NCI-H2227 (cell line): Measurements from ENCODE around the gene GOLIM4.
"Not testable (repeated sequence)": the region's sequence is repeated elsewhere in the genome, so short reads cannot be mapped to it uniquely, and the experiment has no call there.

Experiments used
- DNase-seq: peaks from one replicate; lab custom pipeline; 2025; ENCODE audit not compliant: unreplicated experiment; lab: John Stamatoyannopoulos, UW

GOLIM4 gene, protein sequence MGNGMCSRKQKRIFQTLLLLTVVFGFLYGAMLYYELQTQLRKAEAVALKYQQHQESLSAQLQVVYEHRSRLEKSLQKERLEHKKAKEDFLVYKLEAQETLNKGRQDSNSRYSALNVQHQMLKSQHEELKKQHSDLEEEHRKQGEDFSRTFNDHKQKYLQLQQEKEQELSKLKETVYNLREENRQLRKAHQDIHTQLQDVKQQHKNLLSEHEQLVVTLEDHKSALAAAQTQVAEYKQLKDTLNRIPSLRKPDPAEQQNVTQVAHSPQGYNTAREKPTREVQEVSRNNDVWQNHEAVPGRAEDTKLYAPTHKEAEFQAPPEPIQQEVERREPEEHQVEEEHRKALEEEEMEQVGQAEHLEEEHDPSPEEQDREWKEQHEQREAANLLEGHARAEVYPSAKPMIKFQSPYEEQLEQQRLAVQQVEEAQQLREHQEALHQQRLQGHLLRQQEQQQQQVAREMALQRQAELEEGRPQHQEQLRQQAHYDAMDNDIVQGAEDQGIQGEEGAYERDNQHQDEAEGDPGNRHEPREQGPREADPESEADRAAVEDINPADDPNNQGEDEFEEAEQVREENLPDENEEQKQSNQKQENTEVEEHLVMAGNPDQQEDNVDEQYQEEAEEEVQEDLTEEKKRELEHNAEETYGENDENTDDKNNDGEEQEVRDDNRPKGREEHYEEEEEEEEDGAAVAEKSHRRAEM

DNA sequence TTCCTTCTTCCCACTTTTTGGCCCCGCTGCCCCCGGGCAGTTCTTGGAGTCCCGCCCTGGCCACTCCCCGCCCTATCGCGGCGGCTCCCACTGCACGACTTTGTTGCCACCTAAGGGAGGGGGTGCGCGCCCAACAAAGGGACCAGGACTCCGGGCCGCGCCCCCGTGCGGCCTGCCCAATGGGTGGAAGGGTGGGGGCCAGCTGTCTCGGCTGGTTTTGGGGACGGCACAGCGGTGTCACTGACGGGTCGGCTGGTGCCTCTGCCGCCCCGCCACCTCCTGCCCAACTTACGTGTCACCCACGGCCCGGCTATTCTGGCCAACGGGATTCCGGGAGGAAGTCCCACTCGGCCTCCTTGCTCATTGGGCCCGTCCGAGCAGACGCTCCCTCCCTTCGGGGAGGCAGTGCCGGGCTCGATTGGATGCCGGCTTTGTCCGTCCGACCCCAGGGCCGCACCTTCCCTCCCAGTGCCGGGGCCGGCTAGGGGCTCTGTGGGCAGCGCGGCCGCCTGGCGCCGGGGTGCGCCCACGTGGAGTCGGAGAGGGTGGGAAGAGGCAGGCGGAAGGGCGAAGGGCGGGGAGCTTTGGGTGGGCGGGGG lies at the start of gene GOLIM4:
Gene GOLIM4, minus strand, starts transcription at position 314 of the 599 bp plus-strand sequence. CDS start 639 bp downstream, outside the sequence.
- DNase-seq: peak; percentile 97

DNA sequence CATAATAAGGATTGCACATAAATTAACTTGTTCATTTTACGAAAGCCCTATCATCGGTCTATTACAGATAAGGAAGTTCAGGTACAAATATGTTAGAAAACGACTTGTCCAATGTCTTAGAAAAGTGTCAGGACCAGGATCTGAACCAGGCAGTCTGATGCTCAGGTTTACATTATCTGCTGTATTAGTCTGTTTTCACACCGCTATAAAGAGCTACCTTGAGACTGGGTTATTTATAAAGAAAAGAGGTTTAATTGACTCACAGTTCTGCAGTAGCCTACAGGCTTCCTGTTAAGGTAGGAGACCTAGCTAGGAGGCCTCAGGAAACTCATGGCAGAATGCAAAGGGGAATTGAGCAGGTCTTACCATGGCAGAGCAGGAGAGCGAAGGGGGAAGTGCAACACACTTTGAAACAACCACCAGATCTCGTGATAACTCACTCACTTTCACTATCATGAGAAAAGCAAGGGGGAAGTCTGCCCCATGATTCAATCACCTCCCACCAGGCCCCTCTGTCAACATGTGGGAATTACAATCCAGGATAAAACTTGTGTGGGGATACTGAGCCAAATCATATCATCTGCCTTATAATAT lies 45.8 kb upstream of the GOLIM4 start:
- DNase-seq: no peak

DNA sequence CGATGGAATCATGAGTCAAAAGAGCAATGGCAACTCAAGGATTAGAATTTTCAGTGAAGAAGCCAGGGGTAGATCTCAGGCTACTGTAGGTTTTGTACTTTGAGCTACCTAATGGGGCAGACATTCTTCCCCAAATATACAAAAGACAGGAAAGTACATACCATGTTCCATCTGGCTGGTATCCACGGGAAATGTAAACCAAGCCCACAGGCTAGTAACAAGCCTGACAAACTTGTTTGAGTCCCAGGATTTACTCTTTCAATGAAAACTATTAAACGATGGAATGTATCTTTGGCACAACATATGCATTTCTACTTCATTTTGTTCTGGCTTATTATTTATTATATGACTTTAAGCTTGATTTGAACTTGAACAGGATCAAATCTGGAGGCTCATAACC lies 44.2 kb upstream of the GOLIM4 start:
- DNase-seq: no peak

DNA sequence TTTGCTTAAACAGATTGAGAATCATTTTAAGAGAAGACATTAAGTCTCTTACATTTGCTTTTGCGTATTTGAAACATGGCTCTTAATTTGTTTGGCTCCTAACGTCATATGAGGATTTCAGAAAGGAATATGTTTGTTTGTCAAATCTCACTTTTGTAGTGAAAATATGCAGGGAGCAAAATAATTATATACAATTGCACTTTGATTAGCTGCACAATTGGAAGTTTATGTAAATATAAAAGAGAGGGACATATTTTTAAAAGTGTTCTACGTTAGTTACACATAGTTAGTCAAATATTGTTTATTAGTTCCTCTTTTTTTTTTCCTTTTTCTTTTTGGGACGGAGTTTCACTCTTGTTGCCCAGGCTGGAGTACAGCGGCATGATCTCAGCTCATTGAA lies 42.7 kb upstream of the GOLIM4 start:
- DNase-seq: no peak

DNA sequence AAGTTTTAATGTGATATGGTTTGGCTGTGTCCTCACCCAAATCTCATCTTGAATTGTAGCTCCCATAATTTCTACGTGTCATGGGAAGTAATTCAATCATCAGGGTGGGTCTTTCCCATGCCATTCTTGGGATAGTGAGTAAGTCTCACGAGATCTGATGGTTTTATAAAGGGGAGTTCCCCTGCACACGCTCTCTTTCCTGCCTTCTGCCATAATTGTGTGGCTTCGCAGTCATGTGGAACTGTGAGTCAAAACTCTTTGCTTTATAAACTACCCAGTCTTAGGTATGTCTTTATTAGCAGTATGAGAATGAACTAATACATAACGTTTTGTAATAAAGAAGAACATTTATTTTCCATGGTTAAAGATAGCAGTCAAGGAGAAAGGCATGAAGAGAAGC lies 39.2 kb upstream of the GOLIM4 start:
- DNase-seq: no peak

DNA sequence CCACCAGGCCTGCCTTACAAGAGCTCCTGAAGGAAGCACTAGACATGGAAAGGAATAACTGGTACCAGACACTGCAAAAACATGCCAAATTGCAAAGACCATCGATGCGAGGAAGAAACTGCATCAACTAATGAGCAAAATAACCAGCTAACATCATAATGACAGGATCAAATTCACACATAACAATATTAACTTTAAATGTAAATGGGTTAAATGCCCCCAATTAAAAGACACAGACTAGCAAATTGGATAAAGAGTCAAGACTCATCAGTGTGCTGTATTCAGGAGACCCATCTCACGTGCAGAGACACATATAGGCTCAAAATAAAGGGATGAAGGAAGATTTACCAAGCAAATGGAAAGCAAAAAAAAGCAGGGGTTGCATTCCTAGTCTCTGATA lies 34.5 kb upstream of the GOLIM4 start:
- DNase-seq: not testable (repeated sequence)

DNA sequence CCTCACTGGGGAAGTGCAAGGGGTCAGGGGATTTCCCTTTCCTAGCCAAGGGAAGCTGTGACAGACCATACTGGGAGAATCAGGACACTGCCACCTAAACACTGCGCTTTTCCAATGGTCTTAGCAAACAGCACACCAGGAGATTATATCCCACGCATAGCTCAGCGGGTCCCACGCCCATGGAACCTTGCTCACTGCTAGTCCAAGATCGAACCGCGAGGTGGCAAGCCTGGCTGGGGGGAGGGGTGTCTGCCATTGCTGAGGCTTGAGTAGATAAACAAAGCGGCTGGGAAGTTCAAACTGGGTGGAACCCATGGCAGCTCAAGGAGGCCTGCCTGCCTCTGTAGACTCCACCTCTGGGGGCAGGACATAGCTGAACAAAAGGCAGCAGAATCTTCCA lies 32.7 kb upstream of the GOLIM4 start:
- DNase-seq: not testable (repeated sequence)

DNA sequence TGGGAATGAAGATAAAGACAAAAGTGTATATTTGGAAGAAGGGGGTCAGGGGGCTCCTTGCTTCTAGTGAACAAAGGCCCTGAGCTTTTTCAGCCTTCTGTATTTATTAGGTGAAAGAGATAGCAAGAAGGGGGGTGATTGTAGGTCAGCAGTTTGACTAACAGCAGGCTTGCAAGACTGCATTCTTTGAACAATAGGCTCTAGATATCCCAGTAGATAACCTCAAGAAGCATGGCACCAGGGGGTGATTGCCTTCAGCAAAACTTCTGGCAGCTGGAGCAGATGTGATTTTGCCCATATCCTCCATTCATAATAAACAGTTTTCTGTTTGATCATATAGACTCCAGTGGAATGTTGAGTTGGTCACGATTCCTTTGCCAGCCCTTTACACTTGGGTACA lies 31.7 kb upstream of the GOLIM4 start:
- no peak for DNase-seq

DNA sequence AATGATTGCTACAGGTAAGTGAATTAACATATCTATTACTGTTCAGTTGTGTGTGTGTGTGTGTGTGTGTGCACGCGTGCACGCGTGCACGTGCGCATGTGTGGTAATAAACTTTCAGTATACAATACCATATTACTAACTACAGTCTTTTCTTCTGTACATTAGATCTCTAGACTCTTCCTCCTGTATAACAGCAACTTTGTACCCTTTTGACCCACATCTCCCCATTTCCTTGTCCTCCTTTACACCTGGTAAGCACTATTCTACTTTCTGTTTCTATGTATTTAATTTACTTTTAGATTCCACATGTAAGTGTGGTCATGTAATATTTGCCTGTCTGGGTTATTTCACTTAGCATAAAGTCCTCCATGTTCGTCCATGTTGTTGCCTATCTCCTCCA lies 29.1 kb upstream of the GOLIM4 start:
- DNase-seq: no peak

DNA sequence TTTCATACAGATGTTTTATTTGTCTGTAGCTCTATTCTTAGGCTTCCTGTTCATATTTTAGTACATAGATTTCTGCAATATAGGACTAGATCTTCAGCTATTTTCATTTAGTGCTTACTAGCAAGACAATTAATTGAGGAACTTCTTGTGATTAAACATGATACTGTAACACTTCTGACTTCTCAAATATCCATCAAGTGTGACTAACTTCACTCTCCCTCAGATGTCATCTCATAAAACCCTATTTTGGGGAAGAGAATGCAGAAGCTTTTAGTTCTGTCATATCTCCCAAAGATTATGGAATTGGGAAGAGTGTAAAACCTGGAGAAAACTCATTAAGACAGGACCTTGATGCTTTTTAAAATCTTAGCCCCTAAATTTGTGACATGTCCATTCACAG lies 28.6 kb upstream of the GOLIM4 start:
- DNase-seq: no peak

DNA sequence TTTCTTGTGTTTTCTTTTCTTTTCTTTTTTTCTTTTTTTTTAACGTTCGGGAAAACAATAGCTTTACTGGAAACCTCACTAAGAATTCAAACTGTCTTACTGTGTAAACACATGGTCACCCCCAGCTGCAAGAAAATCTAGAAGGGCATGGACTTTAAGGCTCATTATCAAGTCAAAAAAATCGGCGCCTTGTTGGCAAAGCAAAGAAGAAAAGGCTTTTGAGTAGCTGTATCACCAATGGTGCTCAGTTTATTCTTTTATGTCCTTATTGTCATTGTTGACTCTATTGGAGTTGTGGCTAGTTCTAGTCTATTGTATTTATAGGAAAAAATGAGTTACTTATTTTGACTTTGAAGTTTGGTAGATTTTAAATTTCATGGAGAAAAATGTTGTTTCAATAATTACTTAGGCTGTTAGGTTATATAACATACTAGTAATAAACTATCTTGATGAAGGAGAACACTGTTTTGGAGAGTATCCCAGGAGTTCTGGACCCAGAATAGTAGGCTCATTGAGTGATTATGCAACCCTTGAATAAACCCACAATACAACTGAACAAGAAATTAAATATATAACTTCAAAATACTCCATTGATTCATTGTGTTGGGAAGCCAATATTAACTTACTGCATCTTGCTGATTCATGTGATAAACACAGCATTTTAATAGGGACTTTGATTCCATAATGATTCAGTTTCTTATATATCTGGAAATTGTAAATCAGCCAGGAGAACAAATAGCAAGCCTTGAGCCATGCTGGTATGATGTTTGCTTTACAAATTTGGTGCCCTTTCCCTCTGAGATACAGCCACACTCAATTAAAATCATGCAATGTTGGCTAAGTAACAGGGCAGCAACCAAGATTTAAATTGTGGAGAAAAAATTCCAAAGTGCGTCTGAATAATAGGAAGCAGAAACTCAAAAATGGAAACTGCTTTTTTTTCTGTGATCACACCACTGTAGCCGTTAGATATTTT lies 27.8 kb upstream of the GOLIM4 start:
- DNase-seq: no peak

DNA sequence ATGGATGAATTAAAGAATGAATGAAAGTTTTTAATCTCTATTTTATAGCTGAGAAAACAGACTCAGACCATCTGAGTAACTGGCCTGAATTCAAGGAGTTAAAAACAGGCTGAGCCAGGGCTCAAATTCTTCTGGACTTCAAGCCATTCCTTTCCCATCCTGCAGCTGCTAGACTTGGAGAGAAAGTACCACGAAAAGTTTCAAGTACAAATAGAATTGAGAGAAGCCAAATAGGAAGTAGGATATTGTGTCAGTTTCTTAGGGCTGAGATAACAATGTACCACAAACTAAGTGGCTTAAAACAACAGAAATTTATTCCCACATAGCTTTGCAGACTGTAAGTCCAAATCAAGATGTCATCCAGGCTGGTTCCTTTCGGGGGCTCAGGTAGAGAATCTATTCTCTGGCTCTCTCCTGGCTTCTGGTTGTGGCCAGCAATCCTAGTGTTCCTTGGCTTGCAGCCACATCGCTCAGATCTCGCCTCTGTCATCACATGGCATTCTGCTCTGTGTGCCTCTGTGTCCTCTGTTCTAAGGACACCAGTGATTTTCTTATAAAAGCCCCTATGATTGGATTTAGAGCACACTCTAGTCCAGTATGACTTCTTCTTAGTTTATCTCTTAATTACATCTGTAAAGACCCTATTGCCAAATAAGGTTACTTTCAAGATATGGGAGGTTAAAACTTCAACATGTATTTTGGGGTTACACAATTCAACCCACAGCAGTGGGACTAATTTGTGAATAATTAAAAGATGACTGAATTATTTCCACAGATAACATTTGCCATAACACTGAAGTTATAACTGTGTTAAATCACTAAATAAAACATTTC lies 25.7 kb upstream of the GOLIM4 start:
- DNase-seq: no peak

DNA sequence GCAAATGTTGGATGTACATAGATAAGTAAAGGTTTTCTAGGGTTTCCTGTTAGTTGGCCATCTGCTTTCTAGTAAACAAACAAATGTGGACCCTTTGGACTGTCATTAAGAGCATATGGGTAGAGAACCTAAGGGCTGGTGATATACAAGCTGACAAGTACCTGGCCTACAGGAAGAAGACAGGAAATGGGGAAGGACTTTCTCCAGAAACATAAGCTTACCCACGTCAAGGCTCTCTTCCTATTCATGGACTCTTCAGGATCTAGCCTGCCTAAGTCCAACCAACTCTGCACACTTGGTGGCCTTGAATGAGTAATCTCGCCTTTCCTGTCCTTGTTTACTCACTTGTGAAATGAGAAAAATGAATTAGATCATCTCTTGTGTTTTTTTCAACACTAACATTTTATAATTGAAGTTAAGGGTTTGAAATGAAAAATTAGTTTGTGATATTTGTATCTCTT lies 22.2 kb upstream of the GOLIM4 start:
- no peak for DNase-seq

DNA sequence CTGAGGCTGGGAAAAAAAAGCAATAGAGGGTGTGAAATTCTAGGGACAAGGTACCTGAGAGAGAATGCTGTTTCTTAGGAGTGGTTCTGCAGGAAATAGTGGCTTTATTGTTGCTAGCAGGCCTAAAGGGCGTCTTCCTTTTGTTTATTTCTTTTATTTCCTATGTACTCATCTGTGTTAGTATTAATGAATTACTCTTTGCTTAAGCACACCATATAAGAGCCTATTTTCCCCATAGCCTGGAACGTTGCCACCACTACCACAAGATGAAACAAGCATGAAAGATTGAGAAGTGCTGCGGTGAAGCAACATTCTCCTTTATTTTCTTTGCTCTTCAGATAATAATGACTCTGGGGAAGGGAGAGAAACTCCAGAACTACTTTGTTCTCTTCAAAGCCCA lies 21.3 kb upstream of the GOLIM4 start:
- no peak for DNase-seq

DNA sequence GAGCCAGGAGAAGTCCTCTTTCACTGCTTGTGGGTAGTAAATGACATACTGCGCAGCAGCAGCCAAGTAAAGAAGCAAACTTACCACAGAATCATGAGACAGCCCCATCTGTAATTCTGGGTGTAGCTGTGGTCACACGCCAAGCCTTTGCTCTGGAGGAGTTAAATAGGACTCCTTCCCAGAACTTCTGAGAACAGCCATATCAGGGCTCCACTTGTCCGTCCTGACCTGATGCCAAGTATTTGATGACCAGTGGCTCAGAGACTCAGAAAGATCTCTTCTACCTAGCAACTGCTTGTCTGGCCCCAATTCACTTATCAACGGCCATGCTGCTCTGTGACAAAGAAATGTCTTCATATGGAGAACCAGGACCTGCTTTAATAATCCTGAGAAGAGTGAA lies 20.6 kb upstream of the GOLIM4 start:
- no peak for DNase-seq

DNA sequence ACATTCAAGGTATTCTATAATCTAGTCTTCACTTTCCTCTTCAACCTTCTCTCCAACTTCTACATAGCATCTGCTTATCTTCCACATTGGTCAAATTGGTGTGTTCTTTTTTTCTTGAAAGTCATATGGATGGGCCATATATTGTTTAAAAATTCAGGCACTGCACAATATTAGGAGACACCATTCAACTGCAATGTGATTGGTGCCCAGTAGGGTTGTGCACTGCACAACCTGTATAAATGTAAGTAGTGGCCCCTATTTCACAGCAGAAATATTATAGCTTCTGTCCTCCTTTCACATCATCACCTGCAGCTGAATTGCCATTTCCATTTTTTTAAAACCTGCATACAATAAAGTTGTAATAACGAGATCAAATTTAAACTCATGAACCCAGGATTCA lies 18.1 kb upstream of the GOLIM4 start:
- DNase-seq: no peak

DNA sequence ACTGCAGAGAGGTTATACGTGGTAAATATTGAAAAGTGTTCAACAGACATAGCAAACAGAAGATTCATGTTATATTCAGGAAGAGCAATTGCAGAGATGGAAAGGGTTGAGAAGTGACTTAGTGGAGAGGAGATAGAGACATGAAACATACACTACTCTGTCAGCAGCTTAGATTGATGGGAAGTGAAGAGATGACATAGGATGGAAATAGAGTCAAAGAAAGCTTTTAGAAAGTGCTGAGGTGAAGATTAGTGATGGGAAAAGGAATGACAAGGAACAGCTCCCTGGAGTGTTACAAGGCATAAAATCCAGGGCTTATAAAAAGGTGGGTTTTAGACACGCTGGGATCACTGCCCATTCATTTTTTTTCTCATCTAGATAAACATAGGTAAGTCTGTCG lies 17.2 kb upstream of the GOLIM4 start:
- no peak for DNase-seq

DNA sequence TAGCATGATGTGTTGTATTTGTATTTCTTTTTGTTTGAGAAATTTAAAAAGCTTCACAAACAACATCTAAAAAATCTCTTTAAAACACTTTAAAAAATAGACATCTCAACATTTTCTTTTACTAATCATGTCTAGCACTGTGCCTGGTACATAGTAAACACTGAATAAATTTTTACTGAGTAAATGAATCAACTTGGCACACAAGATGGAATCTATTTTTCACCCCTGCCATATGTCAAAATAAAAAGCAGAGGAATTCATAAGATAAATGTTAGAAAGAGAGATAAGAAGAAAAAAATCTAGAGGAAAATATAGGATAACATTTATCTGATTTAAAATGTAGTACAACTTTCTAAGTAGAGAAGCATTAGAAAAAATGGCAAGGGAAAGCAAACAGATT lies 8.6 kb upstream of the GOLIM4 start:
- DNase-seq: no peak

DNA sequence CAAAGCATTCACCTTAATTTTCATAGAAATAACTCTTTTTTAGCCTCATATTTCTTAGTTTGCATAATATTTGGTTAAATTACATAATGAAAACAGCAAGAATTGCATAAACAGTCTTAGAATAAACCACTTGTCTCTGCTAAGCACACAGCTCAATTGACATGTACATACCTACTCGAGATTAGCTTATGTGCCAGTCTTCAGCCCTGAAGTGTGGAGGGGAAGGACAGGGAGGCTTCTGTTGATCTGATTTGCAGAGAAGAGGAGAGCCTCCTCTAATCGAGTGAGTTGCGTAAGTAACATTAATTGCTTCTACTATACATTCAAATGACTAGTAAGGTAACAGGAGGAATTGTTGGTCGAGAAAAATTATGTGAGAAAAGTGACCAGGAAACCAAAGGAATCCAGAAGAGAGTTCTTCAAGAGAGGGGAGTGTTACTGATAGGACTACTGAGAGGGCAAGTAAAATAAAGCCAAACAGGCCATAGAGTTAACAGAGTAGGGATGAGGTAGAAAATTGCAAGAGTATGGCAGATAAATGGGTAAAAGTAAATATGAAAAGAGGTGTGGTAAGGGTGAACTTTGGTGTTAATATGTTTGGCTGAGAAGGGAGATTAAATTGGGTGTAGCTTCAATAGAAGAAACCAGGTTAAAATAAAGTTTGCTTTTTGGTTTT lies 7.1 kb upstream of the GOLIM4 start:
- no peak for DNase-seq
